DMS 273 treated with DMSO at 0.1 percent for 48 hours (cell line): Measurements from ENCODE around the gene LHFPL3.

ENCODE experiments used
- DNase-seq: peaks from one replicate; lab custom pipeline; 2025; lab: John Stamatoyannopoulos, UW

The LHFPL3 gene

DNA sequence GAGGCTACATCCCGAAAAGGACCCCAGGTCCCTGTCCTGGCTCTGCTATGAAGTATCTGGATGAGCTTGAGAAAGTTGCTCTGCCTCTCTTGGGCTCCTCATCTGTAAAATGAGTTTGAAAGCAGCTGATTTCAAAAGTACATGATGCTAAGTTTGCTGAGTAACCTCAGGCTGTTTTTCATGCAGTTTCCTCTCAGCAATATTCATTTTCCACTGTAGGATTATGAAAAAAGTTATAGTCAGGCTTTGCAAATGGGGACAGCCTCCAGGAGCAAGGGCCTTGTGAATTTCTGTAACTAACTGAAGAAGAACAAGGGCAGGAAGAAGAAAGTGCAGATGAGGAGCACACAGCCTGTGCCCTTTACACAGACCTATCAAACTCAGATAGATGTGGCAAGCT, 518.3 kb downstream of the LHFPL3 start:
- DNase-seq, result no peak

GRCh38 chr7:104848138-104848990, 520.0 kb downstream of the LHFPL3 start:
- DNase-seq, result peak; percentile 16

DNA sequence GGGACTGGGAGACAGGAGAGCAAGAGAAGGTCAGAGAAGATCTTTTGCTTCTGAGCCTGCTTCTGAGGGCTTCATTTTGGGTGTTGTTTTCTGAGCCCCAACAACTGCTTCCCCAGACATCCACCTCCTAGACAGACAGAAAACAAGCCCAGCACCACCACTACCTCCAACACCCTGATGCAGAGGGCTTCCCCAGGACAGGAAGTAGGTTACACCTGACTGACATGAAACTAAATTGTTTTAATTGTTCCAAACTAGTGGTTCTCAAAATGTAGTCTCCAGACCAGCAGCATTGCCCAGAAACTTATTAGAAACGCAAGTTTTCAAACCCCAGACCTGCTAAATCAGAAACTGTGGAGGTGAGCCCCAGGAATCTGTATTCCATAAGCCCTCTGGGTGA, 522.0 kb downstream of the LHFPL3 start:
- no peak for DNase-seq

DNA sequence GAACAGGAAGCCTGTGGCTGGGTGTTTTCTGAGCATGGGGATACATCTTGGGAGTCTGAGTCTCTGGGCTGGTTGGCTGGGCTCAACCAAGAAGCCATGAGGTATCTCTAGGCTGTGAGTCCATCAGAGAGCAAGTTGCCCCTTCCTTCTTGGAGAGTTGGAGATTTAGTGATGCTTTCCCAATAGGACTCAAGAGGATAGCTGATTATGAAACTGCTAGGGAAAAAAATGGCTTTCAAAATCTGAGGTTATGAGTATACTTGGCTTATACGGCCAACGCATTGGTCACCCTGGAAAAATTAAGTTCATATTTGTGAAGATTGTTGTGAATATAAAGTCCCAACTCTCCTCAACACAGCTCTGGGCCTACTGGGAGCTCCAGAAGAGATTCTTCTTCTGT, 522.9 kb downstream of the LHFPL3 start:
- DNase-seq, result no peak

DNA sequence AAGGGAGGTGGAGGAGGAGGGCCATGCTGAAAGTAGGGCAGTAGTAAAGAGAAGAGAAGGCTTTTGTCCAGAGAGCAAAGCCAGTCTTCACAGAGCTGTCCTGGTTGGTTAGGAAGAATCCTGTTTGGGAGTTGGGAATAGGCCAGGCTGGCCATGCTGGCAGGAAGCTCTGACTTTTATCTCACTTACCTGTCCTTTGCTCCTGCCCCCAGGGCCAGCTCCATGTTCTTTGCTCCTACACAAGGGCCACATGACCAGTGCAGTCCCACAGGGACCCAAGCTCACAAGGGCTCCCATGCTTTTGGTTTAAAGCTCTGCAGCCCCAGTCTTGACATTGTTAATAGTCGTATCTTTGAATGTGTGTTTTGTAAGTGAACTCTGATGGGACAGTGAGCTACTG, 524.0 kb downstream of the LHFPL3 start:
- DNase-seq, result no peak

DNA sequence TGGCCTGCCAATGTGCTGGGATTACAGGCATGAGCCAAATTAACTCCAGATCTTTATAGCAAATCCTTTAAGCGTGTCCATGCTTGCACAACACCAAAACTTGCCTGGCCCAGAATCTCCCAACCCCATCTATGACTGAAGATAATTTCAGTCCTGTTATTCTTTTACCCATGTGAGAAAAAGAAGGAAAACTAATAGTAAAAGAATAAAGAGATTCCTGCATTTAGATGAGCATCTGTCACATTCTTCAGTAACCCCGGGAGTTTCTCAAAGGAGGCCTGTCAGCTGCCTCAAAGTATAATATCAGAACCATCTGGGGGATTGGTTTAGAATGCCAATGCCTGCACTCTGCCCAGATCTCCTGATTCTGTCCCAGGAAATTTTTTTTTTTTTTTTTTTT, 527.5 kb downstream of the LHFPL3 start:
- DNase-seq, result peak; percentile 46

DNA sequence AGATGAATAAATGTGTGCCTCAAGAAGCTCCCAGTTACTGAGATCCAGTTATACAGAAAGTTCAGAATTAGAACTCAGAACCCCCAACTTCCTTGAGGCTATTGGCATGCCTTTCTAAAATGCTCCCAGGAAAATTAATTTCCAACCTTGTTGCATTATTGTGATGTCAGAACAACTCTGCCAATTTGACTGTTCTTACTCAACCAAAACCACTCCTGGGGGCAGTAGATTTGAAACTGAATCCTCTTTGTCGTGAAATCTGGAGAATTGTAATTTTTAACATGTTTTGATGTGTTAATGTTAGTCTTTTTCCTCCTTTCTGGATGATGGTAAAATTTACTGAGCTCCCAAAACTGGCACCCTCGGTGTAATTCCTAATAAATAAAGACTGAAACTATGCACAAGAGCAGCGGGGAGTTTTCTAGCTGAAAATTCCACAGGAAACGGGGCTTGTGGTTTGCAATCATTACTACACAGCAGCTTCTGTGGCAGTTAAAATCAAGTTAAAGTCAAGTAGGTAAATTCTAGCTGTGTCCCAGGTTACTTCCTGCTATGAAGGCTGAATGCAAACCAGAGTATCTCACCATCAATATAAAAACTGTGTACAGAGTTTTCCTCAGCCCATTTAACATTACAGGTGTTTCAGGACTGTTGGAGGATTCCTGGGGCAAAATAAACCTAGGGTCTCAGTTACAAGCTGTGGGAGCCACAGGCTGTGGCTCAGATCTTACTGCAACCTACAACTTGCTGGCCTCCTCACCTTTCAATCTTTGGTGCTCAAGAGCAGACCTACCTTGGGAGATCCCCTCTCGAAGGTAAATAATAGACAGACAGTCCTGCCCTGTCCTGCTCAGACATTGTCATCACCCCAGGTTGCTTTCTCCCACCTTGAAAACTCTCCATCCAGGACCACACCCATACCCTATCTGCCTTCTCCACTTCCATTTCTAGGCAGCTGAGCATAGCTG, 529.3 kb downstream of the LHFPL3 start:
- DNase-seq, result no peak

DNA sequence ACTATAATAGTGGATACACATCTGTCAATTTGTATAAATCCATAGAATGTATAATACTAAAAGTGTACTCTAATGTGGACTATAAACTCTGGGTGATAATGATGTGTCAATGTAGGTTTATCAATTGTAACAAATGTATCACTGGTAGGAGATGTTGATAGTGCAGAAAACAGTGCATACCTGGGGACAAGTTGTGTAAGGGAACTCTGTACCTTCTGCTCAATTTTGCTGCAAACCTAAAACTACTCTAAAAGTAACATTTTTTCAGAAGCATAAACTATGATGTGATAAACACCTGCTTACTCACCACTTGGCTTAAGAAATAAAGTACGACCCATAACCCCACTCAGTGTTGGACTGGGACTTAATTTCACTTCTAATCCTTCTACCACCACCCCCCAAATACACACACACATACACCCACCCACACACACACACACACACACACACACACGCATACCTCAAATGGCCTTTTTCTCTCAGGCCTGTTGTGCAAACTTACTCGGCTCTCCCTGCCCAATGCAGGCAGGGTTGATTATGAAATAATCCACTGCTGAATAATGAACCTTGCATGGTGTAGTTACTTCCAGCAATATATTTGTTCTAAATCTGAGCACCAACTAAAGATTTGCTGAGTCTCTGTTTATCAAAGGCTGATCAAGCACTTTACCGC, 531.5 kb downstream of the LHFPL3 start:
- no peak for DNase-seq

DNA sequence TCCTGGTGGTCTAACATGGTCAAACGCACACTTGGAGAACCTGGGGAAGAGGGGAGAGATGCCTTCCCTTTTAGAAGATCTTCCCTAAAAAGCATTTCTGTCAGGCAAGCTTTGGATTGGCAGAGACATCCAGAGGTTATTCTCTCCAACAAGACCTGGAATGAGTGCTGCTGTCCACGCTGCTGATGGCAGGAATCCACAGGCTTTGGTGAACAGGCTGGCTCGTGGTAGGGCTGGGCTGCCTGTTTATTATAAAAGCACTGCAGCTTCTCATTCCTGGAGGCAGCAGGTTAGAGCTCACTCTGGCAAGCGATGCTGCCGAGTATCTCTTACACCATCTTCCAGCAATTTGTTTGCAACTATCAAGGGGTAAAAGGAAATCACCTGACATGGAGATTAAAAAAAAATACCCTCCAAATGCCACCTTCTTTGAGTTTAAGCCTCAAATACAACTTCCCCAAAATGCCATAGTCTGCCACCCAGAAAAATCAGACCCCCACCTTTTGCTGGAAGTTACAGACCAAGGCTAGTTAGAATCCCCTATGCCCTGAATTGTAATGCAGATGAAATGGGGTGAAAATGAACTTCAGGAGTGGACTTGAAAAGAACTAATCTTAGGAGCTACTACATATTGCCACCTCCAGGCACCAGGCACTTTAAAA, 533.5 kb downstream of the LHFPL3 start:
- DNase-seq, result no peak

DNA sequence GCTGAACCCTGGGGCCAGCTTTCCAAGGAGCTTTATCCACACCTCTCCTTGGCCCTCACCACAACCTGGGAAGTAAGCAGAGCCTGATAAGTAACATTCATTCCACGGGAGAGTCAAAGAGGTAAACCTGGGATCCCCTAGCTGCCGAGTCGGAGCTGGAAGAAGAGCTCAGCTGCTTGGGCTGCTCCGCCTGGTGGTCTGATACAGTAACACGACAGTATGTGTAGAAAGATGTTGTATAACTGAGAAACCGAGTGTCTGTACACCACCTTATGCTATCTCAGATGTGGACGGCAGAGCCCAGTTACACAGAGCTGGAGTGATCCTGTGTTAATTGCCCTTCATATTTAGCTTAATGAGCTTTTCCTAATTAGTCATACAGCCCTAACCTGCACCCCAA, 534.3 kb downstream of the LHFPL3 start:
- DNase-seq, result no peak

- no peak for DNase-seq
Measured at GRCh38 chr7:104873401-104873800, 545.0 kb downstream of the LHFPL3 start.

DNA sequence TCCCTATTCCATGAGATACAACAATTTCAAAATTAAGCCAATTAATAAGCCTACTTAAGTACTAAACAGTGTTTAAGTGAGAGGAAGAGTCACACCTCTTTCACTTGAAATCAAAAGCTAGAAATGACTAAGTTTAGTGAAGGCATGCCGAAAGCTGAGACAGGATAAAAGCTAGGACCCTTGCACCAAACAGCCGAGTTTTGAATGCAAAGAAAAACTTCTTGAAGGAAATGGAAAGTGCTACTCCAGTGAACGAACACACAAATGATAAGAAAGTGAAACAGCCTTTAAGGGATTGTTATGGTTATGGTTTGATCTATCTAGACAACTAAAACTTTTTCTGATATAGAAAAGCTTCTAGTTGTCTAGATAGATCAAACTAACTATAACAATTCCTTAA, 550.2 kb downstream of the LHFPL3 start:
- DNase-seq, result no peak

GRCh38 chr7:104883248-104883717, 554.9 kb downstream of the LHFPL3 start:
- DNase-seq, result no peak

- peak; percentile 78 for DNase-seq
Measured at GRCh38 chr7:104883718-104884452, 555.5 kb downstream of the LHFPL3 start.

- DNase-seq, result no peak
Measured at GRCh38 chr7:104886651-104887050, 558.2 kb downstream of the LHFPL3 start.

DNA sequence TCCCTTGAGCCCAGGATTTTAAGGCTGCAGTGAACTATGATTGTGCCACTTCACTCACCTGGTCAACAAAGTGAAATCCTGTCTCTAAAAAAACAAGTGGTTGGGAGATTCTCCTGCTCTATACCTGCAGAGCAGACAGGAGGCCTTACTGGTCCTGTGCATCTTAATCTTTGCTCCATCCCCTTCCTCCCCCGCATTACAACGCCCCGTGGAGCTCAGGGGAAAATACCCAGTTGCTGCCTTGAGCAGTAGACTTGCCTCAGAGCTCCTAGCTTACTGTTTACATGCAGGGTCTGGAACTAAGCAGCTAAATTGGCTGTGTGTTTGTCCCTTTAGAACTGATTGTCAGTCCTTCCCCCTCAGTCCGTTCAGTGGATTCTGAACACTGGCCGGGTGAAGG, 561.8 kb downstream of the LHFPL3 start:
- no peak for DNase-seq

DNA sequence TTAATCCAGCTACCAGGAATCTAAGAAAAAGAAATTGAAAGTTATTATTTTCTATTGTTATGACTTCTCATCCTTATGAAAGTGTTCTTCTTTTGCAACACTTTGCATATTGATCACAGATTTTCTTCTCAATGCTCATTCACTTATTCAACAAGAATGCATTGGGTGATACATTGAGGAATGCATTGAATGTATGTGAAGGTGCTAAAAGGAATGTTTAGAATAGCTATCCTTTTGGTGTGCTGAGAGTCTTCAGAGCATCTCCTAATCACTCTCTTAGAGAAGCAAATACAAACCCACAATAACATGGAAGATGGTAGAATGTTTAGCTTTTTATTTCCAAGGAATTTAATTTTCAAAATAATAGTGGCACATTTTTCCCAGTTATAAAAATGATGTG, 563.5 kb downstream of the LHFPL3 start:
- DNase-seq, result no peak

- no peak for DNase-seq
Measured at GRCh38 chr7:104894314-104894713, 565.9 kb downstream of the LHFPL3 start.

DNA sequence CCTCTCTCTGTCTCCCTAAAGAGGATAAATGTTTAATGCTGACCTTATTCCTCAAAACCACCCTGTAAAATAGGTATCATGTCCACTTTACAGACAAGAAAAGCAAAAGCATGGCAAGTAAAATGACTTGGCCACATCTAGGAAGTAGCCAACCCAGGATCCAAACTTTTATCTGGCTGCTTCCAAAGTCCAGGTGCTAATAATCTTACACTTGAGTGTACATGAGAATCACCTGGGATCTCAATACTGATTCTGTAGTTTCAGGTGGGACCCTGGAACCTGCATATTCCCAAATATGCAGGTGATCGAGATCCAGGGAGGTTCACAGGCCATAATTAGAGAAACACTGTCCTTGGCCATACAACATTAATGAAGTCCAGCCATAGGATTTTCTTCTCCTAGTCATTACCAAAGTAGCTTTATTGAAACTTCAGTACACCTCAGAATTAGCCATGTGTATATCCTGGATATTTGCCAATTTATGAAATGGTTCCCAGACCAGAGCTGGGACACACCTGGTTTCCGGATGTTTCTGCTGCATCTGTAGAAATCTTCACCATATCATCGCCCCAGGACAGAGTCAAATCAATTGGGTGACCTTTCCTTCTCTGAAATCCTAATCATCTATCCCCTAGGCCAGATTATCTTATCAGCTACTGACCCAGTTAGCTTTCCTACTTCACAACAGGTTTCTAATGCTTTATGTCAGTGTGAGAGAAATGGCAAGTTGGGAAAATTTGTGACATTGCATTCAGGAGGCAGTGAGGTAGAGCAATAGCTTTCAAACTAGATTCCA, 566.5 kb downstream of the LHFPL3 start:
- DNase-seq, result no peak
